HFF-Myc (cell line): ENCODE results near the gene CTNNA3.

Experiments
- DNase-seq: peaks from one replicate; pipeline ENCODE4 v3.0.0-alpha.2; 2011; ENCODE audit warnings: low read depth; ENCODE audit errors: extremely low read depth
- H3K4me3 ChIP-seq: replicated peaks from 2 replicates; pipeline ENCODE4 v1.5.1; 2011; ENCODE audit warnings: low read depth, mild to moderate bottlenecking, control low read depth, low read length
- TF ChIP-seq, protein P1 (sequence below): IDR thresholded peaks from 2 replicates; pipeline ENCODE4 v1.5.1; 2012; ENCODE audit warnings: mild to moderate bottlenecking, low read depth, low read length, control low read depth; ENCODE audit errors: missing control alignments

CTNNA3 gene

DNA sequence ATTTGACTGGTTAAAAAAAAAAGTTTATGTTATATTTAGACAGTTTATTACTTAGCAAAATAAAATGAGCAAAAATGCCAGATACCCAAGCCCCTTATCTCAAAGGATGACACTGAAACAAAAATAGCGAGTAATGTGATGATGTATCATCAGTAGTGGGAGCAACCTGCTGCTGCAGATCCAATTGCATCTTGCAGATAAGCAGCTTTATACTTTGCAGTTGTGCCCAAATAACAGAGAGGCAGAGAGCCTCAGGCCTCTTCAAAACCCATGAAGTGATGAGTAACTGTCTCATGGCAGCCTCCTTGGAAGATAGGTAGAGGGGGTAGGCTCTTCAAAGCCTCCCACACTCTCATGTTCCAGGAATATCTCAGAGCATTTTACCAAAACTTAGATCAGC lies 1238.4 kb downstream of the CTNNA3 start:
- no peak for DNase-seq
- TF ChIP-seq, protein P1, sequence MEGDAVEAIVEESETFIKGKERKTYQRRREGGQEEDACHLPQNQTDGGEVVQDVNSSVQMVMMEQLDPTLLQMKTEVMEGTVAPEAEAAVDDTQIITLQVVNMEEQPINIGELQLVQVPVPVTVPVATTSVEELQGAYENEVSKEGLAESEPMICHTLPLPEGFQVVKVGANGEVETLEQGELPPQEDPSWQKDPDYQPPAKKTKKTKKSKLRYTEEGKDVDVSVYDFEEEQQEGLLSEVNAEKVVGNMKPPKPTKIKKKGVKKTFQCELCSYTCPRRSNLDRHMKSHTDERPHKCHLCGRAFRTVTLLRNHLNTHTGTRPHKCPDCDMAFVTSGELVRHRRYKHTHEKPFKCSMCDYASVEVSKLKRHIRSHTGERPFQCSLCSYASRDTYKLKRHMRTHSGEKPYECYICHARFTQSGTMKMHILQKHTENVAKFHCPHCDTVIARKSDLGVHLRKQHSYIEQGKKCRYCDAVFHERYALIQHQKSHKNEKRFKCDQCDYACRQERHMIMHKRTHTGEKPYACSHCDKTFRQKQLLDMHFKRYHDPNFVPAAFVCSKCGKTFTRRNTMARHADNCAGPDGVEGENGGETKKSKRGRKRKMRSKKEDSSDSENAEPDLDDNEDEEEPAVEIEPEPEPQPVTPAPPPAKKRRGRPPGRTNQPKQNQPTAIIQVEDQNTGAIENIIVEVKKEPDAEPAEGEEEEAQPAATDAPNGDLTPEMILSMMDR, result no peak
- H3K4me3 ChIP-seq, result no peak overlapping the region

DNA sequence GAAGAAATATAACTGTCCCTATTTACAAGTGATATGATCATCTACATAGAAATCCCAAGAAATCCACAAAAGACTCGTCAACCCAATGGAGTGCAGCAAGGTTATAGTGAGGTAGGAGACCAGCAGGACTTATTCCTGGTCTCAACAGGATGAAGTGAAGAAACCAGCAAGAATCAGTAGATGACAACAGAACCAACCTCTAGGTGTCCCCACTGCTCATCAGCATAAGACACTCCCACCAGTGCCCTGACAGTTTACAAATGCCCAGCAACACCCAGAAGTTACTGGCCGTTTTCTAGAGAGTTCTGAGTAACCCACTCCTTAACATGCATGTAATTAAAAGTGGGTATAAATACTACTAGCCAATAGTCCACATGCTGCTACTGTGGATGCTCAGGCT lies 1240.7 kb downstream of the CTNNA3 start:
- no peak overlapping the region for H3K4me3 ChIP-seq
- no peak for DNase-seq
- TF ChIP-seq, protein P1, result no peak

DNA sequence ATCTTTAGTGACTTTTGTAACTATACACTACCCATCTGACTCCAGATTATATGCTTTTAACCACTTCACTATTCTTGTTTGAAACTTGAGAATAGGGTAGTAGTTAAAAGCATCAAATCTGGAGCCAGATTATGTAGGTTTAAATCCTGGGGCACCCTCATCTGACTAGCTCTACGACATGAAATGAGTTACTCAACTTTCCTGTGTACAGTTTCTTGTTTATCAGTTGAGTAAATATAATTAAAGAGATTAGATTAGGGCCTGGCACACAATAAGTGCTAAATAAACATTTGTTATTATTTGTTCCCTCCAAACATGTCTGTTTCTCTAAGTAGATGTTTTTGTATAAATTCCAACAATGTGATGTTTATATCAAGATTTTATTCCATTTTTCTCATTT lies 1255.4 kb downstream of the CTNNA3 start:
- no peak overlapping the region for H3K4me3 ChIP-seq
- DNase-seq, result no peak
- TF ChIP-seq, protein P1, result no peak

GRCh38 chr10:66414943-66415342 lies 1281.1 kb downstream of the CTNNA3 start:
- no peak for DNase-seq
- H3K4me3 ChIP-seq, result no peak overlapping the region
- TF ChIP-seq, protein P1, result no peak

DNA sequence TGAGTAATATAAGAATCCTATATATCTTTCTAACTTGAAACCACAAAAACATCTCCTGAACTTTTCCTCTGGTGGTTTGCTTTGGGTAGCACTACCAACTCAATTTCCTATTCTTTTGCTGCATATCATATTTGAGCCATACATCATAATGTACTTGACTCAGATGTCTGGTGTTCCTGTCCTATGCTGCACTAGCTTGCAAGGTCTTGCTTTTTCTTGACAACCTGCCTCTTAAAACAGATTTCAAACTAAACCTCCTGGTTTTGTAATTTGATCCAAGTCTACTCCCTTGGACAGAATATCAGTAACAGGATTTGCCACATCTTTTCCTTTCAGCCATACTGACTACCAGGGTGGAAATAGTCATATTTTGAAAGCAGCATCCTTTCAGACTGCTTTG lies 1290.4 kb downstream of the CTNNA3 start:
- TF ChIP-seq, protein P1, result no peak

GRCh38 chr10:66398669-66399068 lies 1297.3 kb downstream of the CTNNA3 start:
- DNase-seq, result no peak
- TF ChIP-seq, protein P1, result no peak
- H3K4me3 ChIP-seq, result no peak overlapping the region

More for the DNA sequence above, 1290.4 kb downstream of the CTNNA3 start:
- no peak for DNase-seq
- no peak overlapping the region for H3K4me3 ChIP-seq

DNA sequence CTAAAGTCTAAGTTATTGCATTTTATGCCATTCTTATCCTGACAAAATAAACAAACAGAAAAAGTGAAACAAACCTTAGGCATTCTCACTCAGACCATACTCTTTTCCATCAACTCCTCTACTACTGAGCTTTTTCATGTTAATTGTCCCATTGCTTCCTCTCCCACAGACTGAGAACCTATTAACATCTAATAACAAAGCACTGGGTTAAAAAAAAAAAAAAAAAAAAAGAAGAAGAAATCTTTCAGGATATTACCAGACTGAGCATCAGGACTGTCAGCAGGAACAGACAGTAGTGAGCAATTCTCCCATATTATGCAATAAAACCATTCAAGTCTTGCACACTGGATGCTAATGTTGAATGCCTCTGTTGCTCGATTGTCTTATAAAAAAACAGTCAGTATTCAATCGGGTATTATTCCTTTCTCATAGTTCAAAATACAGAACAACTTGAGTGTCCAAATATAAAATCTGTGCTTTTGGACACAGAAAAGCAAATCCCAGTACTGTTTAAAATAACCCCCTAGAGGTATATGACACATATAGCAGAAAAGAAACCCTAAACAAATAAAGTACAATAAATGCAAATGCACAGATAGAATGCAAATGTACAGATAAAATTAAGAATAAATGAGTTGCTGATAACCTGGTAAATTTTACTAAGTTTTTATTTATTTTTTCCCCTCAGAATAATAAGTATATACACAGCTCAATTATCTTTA lies 1301.5 kb downstream of the CTNNA3 start:
- TF ChIP-seq, protein P1, result no peak
- DNase-seq, result no peak
- no peak overlapping the region for H3K4me3 ChIP-seq
